GM13977 (cell line): ENCODE measurements around the gene LMNA.

Source experiments
- DNase-seq: peaks from one replicate; pipeline ENCODE4 v3.0.0; 2012; ENCODE audit warnings: low spot score
- in situ Hi-C: fragments of 300-500 bp; cut with MboI; formaldehyde crosslinking; loops from one replicate; pipeline ENCODE4 v1.12.0; 2022; ENCODE audit warnings: low sequenced_read_pairs, low pct_unique_long_range_greater_than_20kb, mixed read lengths, inconsistent platforms; ENCODE audit not compliant: unreplicated experiment
- TF ChIP-seq, protein P1 (sequence below): IDR thresholded peaks from 2 replicates; pipeline ENCODE4 v1.5.1; 2012; ENCODE audit warnings: mild to moderate bottlenecking, control low read depth; ENCODE audit not compliant: insufficient read depth; ENCODE audit errors: extremely low read depth, missing control alignments

Gene LMNA

DNA sequence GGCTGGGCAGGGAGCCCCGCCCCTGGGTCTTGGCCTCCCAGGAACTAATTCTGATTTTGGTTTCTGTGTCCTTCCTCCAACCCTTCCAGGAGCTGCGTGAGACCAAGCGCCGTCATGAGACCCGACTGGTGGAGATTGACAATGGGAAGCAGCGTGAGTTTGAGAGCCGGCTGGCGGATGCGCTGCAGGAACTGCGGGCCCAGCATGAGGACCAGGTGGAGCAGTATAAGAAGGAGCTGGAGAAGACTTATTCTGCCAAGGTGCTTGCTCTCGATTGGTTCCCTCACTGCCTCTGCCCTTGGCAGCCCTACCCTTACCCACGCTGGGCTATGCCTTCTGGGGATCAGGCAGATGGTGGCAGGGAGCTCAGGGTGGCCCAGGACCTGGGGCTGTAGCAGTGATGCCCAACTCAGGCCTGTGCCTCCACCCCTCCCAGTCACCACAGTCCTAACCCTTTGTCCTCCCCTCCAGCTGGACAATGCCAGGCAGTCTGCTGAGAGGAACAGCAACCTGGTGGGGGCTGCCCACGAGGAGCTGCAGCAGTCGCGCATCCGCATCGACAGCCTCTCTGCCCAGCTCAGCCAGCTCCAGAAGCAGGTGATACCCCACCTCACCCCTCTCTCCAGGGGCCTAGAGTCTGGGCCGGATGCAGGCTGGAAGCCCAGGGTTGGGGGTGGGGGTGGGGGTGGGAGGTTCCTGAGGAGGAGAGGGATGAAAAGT lies 20.4 kb downstream of the LMNA start:
- in situ Hi-C loops: loop anchor here (5.0 kb wide), 1 partner anchor 43 kb away; no protein-coding TSS in a partner anchor
- DNase-seq: no peak
- TF ChIP-seq, protein P1, sequence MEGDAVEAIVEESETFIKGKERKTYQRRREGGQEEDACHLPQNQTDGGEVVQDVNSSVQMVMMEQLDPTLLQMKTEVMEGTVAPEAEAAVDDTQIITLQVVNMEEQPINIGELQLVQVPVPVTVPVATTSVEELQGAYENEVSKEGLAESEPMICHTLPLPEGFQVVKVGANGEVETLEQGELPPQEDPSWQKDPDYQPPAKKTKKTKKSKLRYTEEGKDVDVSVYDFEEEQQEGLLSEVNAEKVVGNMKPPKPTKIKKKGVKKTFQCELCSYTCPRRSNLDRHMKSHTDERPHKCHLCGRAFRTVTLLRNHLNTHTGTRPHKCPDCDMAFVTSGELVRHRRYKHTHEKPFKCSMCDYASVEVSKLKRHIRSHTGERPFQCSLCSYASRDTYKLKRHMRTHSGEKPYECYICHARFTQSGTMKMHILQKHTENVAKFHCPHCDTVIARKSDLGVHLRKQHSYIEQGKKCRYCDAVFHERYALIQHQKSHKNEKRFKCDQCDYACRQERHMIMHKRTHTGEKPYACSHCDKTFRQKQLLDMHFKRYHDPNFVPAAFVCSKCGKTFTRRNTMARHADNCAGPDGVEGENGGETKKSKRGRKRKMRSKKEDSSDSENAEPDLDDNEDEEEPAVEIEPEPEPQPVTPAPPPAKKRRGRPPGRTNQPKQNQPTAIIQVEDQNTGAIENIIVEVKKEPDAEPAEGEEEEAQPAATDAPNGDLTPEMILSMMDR: no peak

DNA sequence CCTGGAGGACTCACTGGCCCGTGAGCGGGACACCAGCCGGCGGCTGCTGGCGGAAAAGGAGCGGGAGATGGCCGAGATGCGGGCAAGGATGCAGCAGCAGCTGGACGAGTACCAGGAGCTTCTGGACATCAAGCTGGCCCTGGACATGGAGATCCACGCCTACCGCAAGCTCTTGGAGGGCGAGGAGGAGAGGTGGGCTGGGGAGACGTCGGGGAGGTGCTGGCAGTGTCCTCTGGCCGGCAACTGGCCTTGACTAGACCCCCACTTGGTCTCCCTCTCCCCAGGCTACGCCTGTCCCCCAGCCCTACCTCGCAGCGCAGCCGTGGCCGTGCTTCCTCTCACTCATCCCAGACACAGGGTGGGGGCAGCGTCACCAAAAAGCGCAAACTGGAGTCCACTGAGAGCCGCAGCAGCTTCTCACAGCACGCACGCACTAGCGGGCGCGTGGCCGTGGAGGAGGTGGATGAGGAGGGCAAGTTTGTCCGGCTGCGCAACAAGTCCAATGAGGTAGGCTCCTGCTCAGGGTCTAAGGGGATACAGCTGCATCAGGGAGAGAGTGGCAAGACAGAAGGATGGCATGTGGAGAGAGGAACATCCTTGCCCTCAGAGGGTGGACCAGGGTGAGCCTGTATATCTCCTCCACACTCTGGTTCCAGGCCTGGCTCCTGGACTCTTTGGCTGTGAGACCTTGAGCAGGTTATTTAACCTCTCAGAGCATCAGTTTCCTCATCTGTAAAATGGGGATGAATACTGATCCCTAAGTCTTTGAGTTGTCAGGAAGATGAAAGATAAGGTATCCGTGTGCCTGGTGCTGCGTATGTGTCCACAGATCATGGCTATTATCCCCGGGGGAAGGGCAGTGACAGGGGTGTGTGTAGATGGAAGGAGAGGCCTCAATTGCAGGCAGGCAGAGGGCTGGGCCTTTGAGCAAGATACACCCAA lies 21.7 kb downstream of the LMNA start:
- TF ChIP-seq, protein P1: no peak
- DNase-seq: no peak
- in situ Hi-C loops: no loop called here

DNA sequence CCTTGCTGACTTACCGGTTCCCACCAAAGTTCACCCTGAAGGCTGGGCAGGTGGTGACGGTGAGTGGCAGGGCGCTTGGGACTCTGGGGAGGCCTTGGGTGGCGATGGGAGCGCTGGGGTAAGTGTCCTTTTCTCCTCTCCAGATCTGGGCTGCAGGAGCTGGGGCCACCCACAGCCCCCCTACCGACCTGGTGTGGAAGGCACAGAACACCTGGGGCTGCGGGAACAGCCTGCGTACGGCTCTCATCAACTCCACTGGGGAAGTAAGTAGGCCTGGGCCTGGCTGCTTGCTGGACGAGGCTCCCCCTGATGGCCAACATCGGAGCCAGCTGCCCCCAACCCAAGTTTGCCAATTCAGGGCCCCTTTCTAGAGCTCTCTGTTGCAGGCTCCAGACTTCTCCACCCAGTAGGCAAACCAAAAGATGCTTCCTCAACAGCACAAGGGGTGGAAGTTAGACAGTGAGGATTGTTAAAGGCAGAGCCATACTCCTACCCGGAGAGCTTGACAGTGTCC lies 22.5 kb downstream of the LMNA start:
- in situ Hi-C loops: no loop called here
- TF ChIP-seq, protein P1: peak; percentile 14
- no peak for DNase-seq

DNA sequence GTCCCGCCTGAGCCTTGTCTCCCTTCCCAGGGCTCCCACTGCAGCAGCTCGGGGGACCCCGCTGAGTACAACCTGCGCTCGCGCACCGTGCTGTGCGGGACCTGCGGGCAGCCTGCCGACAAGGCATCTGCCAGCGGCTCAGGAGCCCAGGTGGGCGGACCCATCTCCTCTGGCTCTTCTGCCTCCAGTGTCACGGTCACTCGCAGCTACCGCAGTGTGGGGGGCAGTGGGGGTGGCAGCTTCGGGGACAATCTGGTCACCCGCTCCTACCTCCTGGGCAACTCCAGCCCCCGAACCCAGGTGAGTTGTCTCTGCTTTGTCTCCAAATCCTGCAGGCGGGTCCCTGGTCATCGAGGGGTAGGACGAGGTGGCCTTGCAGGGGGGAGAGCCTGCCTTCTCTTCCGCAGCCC lies 24.0 kb downstream of the LMNA start:
- TF ChIP-seq, protein P1: no peak
- in situ Hi-C loops: no loop called here
- no peak for DNase-seq

DNA sequence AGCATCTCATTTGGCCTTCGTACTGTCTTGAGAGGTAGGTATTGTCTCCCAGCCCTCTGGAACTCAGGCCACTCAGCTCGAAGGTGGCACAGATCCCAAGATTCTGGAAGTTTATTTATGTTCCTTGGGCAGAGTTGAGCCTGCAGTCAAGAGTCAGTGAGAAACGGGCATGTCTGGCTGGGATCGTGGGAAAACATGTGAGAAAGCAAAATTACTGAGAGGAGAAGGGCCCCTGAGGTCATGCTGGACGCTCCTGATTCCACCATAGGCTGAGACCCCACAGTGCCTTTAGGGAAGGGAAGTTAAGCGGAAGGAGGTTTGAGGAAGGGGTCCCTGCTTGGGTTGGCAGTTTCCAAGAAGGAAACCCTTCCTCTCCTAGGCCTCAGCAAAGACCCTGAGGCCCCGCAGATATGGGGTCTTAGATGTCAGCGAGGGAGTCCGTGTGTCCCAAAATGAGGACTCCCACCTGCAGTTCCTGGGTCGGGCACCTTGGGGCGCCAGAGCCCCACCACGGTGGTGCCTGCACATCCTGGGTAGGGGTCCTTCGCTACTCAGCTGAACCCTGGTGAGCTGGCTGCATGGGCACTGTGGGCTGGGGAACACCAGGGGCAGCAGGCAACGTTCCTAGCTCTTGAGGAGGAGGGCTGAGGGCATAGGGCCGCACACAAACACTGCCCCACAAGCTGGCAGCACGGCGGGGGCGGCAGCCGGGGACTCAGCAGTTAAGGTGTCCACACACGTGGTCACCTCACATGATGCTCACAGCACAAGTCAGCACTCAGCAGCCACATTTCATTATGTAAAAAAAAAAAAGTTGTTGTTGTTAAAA lies 26.6 kb downstream of the LMNA start:
- in situ Hi-C loops: loop anchor here (10.0 kb wide), 1 partner anchor 84 kb away; no protein-coding TSS in a partner anchor
- TF ChIP-seq, protein P1: peak; percentile 75
- no peak for DNase-seq
